Spleen (tissue), 11 donors: ENCODE data around the gene TRIM72. TPM values are rescaled to one million over a fixed set of nuclear protein-coding genes. Genes with fewer than 3 reads are reported as not detected.

Source experiments
- DNase-seq: peaks from one replicate; pipeline ENCODE4 v3.0.0-alpha.2; 2020
- H3K27ac ChIP-seq, 8 donors: fragments of 200-600 bp; sonication (generic) in 7 of 8; 1 replicate in 4 of 8; 2 replicates in 4 of 8; pipeline versions ENCODE4 v1.5.0 to v1.8.0; 2016 to 2021; ENCODE audit warnings: inconsistent platforms in 4 of 8, mild to moderate bottlenecking in 4 of 8, moderate library complexity in 1 of 8
- H3K27me3 ChIP-seq, 7 donors: fragments of 200-600 bp; sonication (generic) in 6 of 7; replicated peaks in 1 of 7; 1 replicate in 4 of 7; 2 replicates in 3 of 7; pipeline versions ENCODE4 v1.5.0 to v1.8.0; 2016 to 2021; ENCODE audit warnings: inconsistent platforms in 3 of 7, mild to moderate bottlenecking in 1 of 7
- H3K36me3 ChIP-seq, 6 donors: fragments of 200-600 bp; sonication (generic) in 5 of 6; 1 replicate in 4 of 6; 2 replicates in 2 of 6; pipeline versions ENCODE4 v1.5.0 to v1.8.0; 2016 to 2021; ENCODE audit warnings: inconsistent platforms in 2 of 6
- H3K4me1 ChIP-seq, 6 donors: fragments of 200-600 bp; sonication (generic) in 5 of 6; 1 replicate in 3 of 6; 2 replicates in 3 of 6; pipeline versions ENCODE4 v1.5.0 to v1.8.0; 2016 to 2021; ENCODE audit warnings: inconsistent platforms in 3 of 6
- H3K4me3 ChIP-seq, 8 donors: fragments of 200-600 bp; sonication (generic) in 7 of 8; 1 replicate in 4 of 8; 2 replicates in 4 of 8; pipeline versions ENCODE4 v1.5.0 to v1.8.0; 2016 to 2021; ENCODE audit warnings: inconsistent platforms in 4 of 8, mild to moderate bottlenecking in 4 of 8, moderate library complexity in 2 of 8
- H3K9me3 ChIP-seq, 8 donors: fragments of 200-600 bp; sonication (generic) in 7 of 8; 1 replicate in 4 of 8; 2 replicates in 4 of 8; pipeline versions ENCODE4 v1.5.0 to v1.8.0; 2016 to 2021; ENCODE audit warnings: inconsistent platforms in 4 of 8
- POLR2A ChIP-seq, 3 donors: fragments of 450-650 bp; IDR thresholded peaks; one replicate each; pipeline ENCODE4 v1.5.1; 2017; ENCODE audit warnings: antibody characterized with exemption in 3 of 3, mild to moderate bottlenecking in 1 of 3
- POLR2AphosphoS5 ChIP-seq, 3 donors: sonication (generic); formaldehyde crosslinking; IDR thresholded peaks; one replicate each; pipeline ENCODE4 v1.5.1; 2017; ENCODE audit warnings: antibody characterized with exemption in 3 of 3
- WGBS, 5 donors: extraction: QIAGEN DNeasy Blood & Tissue Kit in 3 of 5; methylation state at CpG; one replicate each; pipeline versions ENCODE4 v1.1.5 to v1.1.7; 2013 to 2018; 5-methylcytosine and 5-hydroxymethylcytosine counted together
- intact Hi-C: fragments of 100-400 bp; cut with DNase I; formaldehyde crosslinking; loops from one replicate; pipeline ENCODE4 v1.15.0; 2023; ENCODE audit warnings: low total_unique reads
- polyA plus RNA-seq, 3 donors: library from polyadenylated mRNA; stranded (reverse); fragments of 200-250 nt; gene quantifications; one replicate each; pipeline ENCODE4 v1.2.1, GENCODE V29; 2013
- total RNA-seq, 7 donors: library from RNA; depleted of rRNA in 3 of 7; stranded (reverse); fragments of >200 nt in 3 of 7; fragmentation: NEBNext Ultra II Directional in 4 of 7; extraction: Animal tissue kit (Norgen Biotek cat#: 25700) in 4 of 7; gene quantifications; one replicate each; pipeline versions ENCODE4 v1.1.0 to v1.2.1, GENCODE V29; 2016 to 2021
- TF ChIP-seq, protein P1 (sequence below), 11 experiments: fragments of 200-600 bp in 7 of 11; fragments of 450-650 bp in 4 of 11; sonication (generic) in 4 of 11; IDR thresholded peaks in 8 of 11; conservative IDR thresholded peaks in 3 of 11; 1 replicate in 7 of 11; 2 replicates in 4 of 11; pipeline versions ENCODE4 v1.4.0 to v1.8.0; 2016 to 2021; ENCODE audit warnings: antibody characterized with exemption in 11 of 11, inconsistent platforms in 4 of 11, mild to moderate bottlenecking in 1 of 11
- donor health status: healthy with polysubstance abuse.
- donor health status: DM: no; HTN: no; CAD: no; lungs with moderate emphysema.
- donor health status: DM: no; HTN: no; CAD: no.
- donor health status: Bipolar disorder and iron deficiency.
- donor health status: healthy.
- donor health status: DM: no; HTN: no; CAD: no.
- donor health status: DM: yes; HTN: yes; CAD: no.

TRIM72 gene
- total and polyA plus RNA-seq, 10 donors = 0.05 to 0.26 (median 0.13) TPM; not detected in 3

DNA sequence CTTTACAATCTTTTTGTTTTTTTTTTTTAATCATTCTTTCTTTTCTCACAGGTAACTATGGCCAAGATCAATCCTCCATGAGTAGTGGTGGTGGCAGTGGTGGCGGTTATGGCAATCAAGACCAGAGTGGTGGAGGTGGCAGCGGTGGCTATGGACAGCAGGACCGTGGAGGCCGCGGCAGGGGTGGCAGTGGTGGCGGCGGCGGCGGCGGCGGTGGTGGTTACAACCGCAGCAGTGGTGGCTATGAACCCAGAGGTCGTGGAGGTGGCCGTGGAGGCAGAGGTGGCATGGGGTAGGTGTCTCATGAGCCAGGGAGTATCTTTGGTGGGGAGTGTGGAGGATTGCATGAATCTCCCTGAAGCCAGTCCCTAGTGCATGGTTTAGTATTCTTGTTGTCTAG lies 29.0 kb upstream of the TRIM72 start:
- no peak overlapping the region for H3K4me3 ChIP-seq
- intact Hi-C loops = no loop called here
- H3K27me3 ChIP-seq = no peaks in the 10 kb centered on the region
- TF ChIP-seq POLR2A (IDR thresholded peaks at IDR 0.05) = no peak
- TF ChIP-seq POLR2AphosphoS5 (IDR thresholded peaks at IDR 0.05) = peak in 1 of 3 donors; percentile 51
- TF ChIP-seq, protein P1, sequence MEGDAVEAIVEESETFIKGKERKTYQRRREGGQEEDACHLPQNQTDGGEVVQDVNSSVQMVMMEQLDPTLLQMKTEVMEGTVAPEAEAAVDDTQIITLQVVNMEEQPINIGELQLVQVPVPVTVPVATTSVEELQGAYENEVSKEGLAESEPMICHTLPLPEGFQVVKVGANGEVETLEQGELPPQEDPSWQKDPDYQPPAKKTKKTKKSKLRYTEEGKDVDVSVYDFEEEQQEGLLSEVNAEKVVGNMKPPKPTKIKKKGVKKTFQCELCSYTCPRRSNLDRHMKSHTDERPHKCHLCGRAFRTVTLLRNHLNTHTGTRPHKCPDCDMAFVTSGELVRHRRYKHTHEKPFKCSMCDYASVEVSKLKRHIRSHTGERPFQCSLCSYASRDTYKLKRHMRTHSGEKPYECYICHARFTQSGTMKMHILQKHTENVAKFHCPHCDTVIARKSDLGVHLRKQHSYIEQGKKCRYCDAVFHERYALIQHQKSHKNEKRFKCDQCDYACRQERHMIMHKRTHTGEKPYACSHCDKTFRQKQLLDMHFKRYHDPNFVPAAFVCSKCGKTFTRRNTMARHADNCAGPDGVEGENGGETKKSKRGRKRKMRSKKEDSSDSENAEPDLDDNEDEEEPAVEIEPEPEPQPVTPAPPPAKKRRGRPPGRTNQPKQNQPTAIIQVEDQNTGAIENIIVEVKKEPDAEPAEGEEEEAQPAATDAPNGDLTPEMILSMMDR (IDR thresholded peaks at IDR 0.05 in 8 of 11, conservative IDR thresholded peaks at IDR 0.05 in 3 of 11) = no peak
- H3K36me3 ChIP-seq = peaks cover 3 to 81% (median 76%) of the 10 kb centered on the region in 6 donors
- WGBS, 5 donors = 89 to 96% (median 95%) methylated on average over 14 of the region's 14 CpGs
- no peaks in the 10 kb centered on the region for H3K9me3 ChIP-seq
- peak; percentile 63 for DNase-seq
- no peak overlapping the region for H3K27ac ChIP-seq
- peaks cover 36 to 91% (median 65%) of the 10 kb centered on the region in 6 donors for H3K4me1 ChIP-seq

DNA sequence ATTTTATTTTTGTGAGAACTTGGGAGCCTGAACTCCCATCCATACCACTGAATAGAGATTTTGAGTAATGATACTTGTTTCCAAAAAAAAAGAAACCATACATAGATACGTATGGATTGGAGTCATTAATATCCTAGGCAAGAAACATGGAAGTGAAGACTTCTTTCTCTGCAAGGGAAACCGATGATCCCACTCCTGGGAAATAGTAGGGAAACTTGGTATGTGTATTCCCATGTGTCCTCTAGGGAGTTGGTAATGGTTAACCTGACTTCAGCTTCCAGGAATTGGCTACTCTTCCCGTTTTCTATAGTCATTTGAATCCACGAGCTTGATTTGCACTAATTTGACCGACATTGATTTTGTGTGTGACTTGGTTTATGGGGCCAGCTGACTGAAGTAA lies 28.6 kb upstream of the TRIM72 start:
- Histone ChIP-seq H3K36me3 (peaks cover 3 to 86% (median 80%) of the 10 kb centered on the region in 6 donors), H3K27ac (peak overlapping the region in 4 of 8 donors; percentile 14 to 60 (median 38)), H3K9me3 (no peaks in the 10 kb centered on the region), H3K27me3 (no peaks in the 10 kb centered on the region), H3K4me3 (no peak overlapping the region), H3K4me1 (peaks cover 36 to 96% (median 65%) of the 10 kb centered on the region in 6 donors)
- DNase-seq = no peak
- 67 to 87% (median 73%) methylated on average over 5 of the region's 5 CpGs for WGBS, 5 donors
- TF ChIP-seq, protein P1 (IDR thresholded peaks at IDR 0.05 in 8 of 11, conservative IDR thresholded peaks at IDR 0.05 in 3 of 11) = no peak
- TF ChIP-seq POLR2A (IDR thresholded peaks at IDR 0.05) (no peak), POLR2AphosphoS5 (IDR thresholded peaks at IDR 0.05) (no peak)
- intact Hi-C loops = no loop called here

DNA sequence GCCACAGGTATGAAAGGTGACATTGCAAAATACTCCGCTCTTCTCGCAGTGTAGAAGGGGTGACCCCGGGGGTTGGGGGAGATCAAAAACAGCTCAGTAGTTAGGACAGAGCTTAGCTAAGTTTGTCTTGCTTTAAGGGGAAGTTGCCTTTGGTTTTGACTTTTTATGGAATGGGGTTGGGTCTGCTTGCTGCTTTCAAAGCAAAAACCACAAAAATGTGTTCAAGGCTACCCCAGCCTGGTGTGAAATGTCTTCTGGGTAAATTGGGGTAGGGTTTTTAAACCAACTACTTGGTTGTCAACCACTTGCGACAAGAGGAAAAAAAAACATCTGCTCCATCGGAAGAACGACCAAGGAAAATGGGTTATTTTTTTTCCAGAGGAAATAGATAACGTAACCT lies 27.7 kb upstream of the TRIM72 start:
- H3K4me1 ChIP-seq = peaks cover 36 to 99% (median 66%) of the 10 kb centered on the region in 6 donors
- 47 to 55% (median 53%) methylated on average over 7 of the region's 7 CpGs for WGBS, 5 donors
- TF ChIP-seq POLR2AphosphoS5 (IDR thresholded peaks at IDR 0.05) = no peak
- no peak for TF ChIP-seq POLR2A (IDR thresholded peaks at IDR 0.05)
- no peaks in the 10 kb centered on the region for H3K9me3 ChIP-seq
- H3K4me3 ChIP-seq = peak overlapping the region in 1 of 8 donors; percentile 9
- DNase-seq = peak; percentile 4
- H3K27ac ChIP-seq = peak overlapping the region in 5 of 8 donors; percentile 14 to 60 (median 47)
- intact Hi-C loops = no loop called here
- H3K36me3 ChIP-seq = peaks cover 6 to 94% (median 89%) of the 10 kb centered on the region in 6 donors
- no peaks in the 10 kb centered on the region for H3K27me3 ChIP-seq

DNA sequence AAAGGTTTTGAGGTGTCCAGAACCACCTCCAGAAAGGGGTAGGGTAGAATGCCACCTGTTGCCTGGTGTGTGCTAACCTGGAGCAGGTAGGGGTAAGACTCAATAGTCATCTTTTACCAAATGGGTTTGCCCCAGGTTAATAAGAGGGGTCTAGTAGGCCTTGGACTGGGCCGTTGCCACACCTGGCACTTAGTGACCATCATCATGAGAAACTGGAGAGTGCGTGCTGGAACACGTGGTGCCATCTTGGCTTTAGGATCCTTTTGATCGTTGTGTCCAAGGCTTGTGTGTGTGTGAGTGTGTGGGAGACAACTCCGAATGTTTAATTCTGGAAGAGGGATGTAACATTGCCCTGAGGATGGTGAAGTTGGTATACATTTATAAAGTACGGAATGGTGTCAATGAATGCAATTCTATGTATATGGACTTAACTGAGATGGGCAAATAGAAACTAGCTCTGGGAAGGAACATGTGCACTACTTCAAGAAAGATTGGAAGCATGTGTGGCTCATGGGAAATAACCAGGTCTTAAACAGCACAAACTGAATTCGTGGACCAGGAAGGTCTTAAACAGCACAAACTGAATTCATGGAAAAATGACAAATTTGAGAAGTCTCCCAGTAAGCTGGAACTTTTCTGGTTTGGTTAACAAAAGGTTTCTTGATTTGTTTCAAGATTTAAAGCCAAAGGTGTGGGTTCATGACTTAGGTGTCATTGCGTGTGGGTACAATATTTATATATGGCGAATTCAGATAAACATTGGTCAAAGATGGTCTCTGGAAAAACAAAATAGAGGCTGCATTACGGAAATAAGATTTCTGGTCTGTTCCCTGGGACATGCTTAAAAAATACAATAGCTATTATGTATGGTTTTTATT lies 26.8 kb upstream of the TRIM72 start:
- 80 to 90% (median 87%) methylated on average over 10 of the region's 10 CpGs for WGBS, 5 donors
- intact Hi-C loops = no loop called here
- DNase-seq = peak; percentile 7

More for the DNA sequence above, 26.8 kb upstream of the TRIM72 start:
- no peaks in the 10 kb centered on the region for H3K9me3 ChIP-seq
- H3K27me3 ChIP-seq = no peaks in the 10 kb centered on the region
- TF ChIP-seq POLR2AphosphoS5 (IDR thresholded peaks at IDR 0.05) (peak in 2 of 3 donors; percentile 10 to 53), POLR2A (IDR thresholded peaks at IDR 0.05) (no peak)
- TF ChIP-seq, protein P1 (IDR thresholded peaks at IDR 0.05 in 8 of 11, conservative IDR thresholded peaks at IDR 0.05 in 3 of 11) = no peak
- H3K4me3 ChIP-seq = no peak overlapping the region
- H3K27ac ChIP-seq = peak overlapping the region in 2 of 8 donors; percentile 14 to 47
- H3K36me3 ChIP-seq = peaks cover 9 to 100% (median 99%) of the 10 kb centered on the region in 6 donors
- H3K4me1 ChIP-seq = peaks cover 28 to 99% (median 64%) of the 10 kb centered on the region in 6 donors
